NCI-H146 treated with DMSO at 0.1 percent for 48 hours (cell line): Measurements from ENCODE around the gene SLC5A10.

Source experiments
- DNase-seq: peaks from one replicate; lab custom pipeline; 2025; ENCODE audit not compliant: unreplicated experiment; lab: John Stamatoyannopoulos, UW

The SLC5A10 gene

GRCh38 chr17:18963126-18964017 lies 11.4 kb downstream of the SLC5A10 start:
- no peak for DNase-seq

DNA sequence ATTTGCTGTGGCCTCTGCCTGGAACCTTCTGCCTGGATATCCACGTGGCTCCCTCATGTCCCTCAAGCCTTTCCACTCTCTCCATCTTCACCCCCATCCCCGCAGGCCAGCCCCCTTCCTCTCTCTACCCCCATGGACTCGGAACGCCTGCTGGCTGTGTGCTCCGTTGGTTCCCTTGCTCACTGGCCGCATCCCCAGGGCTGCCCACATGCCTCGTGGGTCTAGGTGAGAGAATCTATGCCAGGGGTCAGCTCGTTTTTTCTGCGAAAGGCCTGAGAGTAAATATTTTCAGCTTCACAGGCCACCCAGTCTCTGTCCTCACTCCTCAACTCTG lies 12.0 kb downstream of the SLC5A10 start:
- no peak for DNase-seq

DNA sequence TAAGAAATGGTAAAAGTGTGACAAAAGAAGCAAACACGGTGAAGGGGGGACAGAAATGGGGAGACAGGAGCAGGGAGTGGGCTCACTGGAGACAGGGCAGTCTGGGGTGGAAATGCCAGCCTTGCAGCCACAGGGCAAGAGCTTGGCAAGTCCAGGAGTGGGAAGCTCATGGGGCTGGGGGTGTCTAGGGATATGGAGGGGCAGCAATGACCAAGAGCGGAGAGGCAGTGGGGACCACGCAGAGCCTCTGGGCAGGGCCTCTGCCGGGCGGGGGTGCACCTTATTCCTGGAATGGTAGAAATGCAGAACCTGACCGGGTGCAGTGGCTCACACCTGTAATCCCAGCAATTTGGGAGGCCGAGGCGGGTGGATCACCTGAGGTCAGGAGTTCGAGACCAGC lies 12.6 kb downstream of the SLC5A10 start:
- DNase-seq = no peak

DNA sequence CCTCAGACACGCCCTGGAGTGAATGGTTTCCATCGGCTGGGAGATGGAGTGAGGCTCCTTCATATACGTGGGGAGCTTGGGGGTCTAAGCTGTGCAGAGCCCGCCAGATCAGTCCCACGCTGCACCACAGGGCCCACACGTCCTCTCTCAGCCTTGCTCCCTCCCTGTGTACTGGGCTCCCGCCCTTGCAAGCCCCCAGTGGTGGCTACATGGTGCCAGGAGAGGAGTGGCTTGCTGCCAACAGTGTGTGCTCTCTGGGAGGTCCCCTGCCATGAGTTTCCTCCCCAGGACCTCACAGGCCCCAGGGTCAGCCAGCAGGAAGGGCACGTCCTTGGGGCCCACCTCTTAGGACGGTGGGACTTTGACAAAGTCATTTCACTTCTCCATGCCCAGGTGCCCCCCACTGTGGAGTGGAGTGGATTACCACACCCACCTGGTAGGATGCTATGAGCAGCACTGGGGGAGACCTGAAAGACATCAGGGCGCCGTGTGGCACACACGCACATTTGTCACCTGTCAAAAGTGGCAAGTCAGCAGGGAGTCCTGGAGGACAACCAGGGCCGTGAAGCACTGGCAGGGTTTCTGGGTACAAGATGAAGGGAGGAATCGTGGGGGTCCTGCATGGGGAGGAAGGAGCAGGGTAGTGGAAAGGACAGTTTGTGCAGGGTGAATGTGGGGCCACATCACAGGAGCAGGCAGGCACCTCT lies 13.7 kb downstream of the SLC5A10 start:
- no peak for DNase-seq

DNA sequence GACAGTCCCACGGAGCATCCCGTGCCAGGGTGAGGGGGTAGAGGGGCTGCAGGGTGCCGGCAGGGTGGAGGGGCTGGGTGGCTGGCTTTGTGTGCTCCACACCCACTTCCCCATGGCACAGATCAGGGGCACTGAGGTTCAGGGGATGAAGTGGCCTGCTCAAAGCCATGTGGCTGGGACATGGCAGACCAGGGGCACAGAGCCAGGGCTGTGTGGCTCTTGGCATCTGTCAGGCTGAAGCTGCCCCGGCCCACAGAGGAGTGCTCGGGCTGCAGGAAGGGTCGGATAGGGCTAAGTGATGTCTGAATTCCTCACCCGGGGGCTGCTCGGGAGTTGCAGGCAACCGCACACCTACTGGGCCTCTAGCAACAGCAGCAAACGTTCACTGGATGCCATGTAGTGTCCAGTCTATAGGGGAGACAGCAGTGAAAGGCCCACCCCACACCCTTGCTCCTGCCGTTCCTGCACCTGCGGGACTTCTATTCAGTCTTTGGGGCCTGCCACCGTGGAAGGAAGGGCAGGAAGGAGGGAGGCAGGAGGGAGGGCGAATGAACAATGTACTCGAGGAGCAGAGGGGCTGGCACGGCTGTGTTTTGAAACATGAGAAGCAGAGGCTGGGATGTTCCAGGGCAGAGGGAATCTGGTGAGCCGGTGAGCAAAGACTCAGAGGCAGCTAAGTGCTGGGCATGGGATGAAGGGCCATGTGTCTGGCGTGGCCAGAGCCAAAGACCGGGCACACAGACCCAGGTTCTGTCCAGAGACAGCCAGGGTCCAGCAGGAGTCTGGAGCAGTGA lies 15.1 kb downstream of the SLC5A10 start:
- DNase-seq = no peak

DNA sequence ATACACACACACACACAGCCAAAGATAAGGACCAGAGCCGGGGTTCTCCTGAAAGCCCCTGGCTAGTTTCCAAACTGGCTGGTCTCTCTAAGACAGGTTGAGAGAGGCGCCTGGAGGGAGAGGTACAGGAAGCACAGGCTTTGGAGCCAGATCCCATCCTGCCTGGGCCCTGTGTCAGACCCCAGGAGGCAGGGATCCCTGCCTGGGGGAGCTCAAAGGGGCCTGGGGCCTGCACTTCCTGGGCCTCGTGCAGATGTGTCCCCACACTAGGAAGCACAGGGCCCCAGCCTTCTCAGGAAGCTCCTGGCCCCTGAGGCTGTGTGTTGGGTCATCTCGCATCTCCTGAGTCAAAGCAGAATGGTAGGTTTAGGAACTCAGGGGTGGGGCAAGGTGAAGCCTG lies 16.0 kb downstream of the SLC5A10 start:
- no peak for DNase-seq

DNA sequence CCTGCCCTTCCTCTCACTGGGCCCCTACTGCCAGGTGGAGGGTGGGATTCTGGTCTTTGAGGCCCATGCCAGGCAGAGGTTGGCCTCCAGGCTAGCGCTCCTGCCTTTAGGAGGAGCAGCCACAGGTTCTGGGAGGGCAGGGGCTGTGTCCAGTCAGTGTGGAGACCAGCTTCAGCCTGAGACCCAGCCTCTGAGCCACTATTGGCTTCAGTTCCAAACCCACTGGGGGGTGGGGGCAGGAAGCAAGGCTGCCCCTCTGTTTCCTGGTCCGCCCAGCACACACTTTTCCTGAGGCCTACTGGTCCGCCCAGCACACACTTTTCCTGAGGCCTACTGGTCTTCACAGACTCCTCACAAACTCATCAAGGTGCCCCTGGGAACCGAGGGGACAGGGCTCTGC lies 16.4 kb downstream of the SLC5A10 start:
- no peak for DNase-seq

DNA sequence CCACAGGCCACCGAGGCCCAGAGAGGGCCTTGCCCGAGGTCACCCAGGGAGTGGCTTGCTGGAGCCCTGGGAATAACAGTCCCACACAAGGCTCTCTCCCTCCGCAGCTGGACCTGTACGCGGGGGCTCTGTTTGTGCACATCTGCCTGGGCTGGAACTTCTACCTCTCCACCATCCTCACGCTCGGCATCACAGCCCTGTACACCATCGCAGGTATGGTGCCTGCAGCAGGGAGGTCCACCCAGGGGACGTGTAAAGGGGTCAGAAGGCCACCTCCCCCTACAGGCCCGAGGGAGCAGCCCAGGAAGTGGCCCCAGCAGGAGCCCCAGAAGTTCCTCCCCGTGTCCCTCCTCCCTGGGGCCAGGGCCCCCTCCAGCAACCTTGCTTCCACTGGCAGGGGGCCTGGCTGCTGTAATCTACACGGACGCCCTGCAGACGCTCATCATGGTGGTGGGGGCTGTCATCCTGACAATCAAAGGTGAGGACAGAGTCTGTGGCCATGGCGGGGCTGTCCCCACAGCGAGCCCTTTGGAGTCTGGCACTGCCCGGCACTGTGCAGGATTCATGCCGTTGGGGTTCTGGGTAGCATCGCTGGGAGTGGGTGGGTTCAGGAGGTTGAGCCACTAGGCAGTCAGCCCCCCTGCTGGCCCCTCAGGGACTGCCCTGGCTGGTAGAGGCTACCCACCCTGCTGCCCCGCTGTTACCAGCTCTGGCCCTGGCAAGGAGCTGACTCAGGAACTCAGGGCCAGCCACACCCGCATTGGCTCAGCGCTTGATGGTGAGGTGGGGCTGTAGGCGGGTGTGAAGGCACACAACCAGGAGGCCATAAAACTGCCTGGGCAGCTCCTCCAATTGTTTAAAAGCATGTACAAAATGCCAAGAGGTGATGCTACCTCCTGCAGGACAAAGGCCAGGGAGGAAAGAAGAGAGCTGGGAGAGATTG lies 17.3 kb downstream of the SLC5A10 start:
- DNase-seq = no peak

DNA sequence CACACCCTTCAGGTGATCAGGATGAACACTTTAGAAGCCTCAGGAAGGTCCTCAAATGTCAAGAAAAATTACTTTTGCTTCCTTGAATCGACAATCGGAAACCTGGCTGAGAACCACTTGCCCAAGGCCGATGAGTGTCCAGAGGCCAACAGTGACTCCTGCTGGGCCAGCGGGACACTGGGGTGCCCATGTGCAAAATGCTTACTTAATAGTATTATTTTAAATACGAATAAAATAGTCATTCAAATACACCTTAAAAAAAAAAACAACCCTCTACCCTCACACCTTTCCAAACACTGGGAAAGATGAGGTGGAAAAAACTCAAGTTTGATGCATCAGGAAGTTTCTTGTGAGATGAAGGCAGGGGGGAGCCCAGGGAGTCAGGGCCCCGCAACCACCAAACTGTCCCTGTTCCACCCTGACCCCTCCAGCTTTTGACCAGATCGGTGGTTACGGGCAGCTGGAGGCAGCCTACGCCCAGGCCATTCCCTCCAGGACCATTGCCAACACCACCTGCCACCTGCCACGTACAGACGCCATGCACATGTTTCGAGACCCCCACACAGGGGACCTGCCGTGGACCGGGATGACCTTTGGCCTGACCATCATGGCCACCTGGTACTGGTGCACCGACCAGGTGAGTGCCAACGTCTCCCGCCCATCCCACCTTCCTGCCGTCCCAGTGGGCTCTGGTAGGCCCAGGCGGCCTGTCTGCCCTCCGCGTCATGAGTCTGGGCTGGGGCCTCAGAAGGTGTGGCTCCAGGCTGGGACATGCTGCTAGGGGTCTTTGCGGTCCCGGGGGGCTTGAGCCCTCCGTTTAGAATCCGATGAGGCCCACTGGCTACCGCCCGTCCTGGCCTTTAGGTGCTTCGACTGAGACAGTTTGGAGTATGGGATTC lies 18.9 kb downstream of the SLC5A10 start:
- DNase-seq = no peak

- DNase-seq = no peak
Measured at GRCh38 chr17:18971801-18972200, 19.8 kb downstream of the SLC5A10 start.

DNA sequence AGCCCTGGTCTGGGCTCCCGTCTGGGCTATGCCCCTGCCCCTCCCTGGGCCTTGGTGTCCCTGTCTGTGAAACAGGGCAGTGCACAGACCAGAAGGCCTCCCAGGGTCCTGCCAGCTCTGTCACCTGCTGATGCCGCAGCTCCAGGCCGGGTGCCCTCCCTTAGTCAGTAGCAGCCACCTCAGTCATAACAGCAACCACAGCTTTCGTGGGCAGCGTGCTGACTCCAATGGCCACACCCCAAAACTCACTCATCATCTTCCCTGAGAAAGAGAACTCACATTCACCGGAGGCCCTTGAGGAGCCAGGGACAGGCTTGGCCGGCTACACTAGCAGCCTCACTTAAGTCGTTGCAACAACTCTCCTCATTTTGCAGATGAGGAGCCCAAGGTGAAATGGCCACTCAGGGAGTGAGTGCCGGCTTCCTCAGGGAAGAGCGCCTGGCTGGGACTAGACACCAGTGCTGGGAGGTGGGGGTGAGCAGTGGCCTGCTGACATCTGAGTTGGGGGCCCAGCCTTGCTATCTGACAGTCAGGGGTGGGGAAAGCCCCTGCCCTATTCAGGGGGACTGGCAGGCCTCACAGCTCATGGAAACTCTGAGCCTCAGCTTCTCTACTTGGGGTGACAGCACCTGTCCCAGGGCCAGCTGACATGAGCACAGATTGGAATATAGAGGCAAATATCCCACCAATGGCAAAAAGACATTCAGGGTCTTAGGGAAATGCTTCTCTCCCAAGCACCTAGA lies 22.6 kb downstream of the SLC5A10 start:
- no peak for DNase-seq

- no peak for DNase-seq
Measured at GRCh38 chr17:18975597-18975996, 23.6 kb downstream of the SLC5A10 start.

DNA sequence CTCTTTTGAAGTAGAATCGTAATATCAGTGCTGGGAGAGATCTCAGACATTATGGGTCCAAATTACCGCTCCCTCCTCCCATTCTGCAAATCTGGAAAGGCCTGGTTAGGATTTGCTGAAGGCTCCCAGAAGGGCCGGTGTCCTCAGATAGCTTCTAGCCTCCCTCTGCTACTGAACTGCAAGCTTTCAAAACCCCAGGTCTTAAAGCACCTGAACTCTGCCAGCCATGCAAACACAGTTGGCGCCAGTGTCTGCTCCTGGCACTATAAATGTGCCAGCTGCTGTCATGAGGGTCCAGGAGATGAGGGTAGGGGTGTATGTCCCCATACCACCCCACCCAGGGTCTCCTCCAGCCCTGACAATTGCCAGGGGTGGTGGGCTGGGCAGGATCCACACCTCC lies 24.2 kb downstream of the SLC5A10 start:
- DNase-seq = no peak

DNA sequence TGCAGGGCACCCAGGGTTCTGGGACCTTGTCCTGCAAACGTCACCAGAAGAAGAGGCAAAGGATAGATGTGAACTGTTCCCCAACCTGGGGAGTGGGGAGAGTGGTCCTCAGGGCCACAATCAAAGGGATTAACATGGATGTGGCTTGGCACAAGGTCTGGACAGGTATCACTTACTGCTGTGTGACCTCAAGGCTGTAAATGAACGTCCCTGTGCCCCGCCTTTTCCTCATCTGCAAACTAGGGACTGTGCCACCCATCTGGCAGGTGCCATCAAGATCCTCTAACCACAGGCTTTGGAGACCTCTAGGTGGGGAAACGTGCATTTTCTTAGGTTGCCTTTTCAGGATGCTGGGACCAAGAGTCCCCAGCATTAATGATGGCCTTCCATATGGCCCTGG lies 25.1 kb downstream of the SLC5A10 start:
- no peak for DNase-seq

GRCh38 chr17:18977646-18978045 lies 25.7 kb downstream of the SLC5A10 start:
- no peak for DNase-seq

GRCh38 chr17:18978050-18978449 lies 26.1 kb downstream of the SLC5A10 start:
- no peak for DNase-seq

DNA sequence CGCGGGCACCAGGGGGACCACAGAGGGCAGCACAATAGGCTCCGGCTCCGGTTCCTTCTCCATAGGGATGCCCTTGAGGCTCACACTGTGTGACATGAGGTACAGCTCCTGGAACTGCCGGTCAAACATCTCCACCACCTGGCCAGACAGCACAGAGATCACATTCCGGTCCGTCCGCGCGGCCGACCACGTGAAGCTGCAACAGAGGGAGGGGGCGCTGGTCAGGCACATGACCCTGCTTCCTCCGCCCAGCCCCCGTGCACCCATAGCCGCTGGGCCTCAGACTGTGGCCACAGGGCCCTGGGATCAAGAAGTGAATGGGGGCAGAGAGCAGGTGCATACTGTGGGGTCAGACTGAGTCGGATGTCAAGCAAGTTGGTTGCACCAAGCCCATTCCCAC lies 26.7 kb downstream of the SLC5A10 start:
- DNase-seq = no peak

DNA sequence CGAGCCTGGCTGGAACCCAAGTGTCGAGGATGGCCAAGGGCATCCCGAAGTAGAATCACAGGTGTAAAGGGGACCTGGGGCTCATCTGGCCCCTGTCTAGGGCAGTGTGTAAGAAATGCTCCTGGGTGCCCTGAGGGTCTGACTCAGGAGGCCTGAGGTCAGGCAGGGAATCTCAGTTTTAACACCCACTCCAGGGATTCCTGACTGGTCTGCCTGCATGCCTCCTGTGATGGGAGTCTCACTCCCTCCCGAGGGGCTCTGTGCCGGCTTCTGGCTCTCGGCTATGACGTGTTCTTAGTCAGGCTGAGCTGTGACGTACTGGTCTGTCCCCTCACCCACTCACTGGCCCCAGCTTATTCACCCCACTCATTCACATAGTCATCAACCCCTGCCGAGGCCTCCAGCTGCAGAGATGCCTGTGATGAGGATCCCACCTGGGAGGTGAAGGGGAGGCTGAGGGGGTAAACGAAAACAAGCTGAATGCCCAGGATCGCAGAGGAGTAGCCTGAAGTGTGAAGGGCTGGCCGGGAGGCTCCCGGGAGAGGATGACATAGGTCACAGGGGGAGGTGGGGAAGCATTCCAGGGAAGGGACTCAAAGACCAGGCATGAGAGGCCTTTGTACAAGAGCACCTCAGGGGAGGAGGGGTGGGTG lies 28.8 kb downstream of the SLC5A10 start:
- DNase-seq = peak; percentile 73

GRCh38 chr17:18981335-18981641 lies 29.3 kb downstream of the SLC5A10 start:
- no peak for DNase-seq
